Stimulated activated CD8-positive, alpha-beta memory T cell treated with anti-CD3 and anti-CD28 coated beads, Interleukin-7, amount 100 ng/mL, for 1 hour (primary cell): ENCODE results near the gene UXS1.

Experiments
- DNase-seq, 2 donors: peaks; one replicate each; pipeline ENCODE4 v3.0.0-alpha.2; 2020; ENCODE audit warnings: low read depth in 2 of 2

Gene UXS1

GRCh38 chr2:106130251-106130998 lies 63.7 kb downstream of the UXS1 start:
- no peak for DNase-seq

- no peak for DNase-seq
These were observed 64.5 kb downstream of the UXS1 start for GRCh38 chr2:106129592-106129991.

- no peak for DNase-seq
These were observed 65.0 kb downstream of the UXS1 start for GRCh38 chr2:106129150-106129549.

- DNase-seq, result no peak
These were observed 66.3 kb downstream of the UXS1 start for GRCh38 chr2:106127776-106128268.

- no peak for DNase-seq
These were observed 66.8 kb downstream of the UXS1 start for GRCh38 chr2:106127282-106127771.

GRCh38 chr2:106126705-106127281 lies 67.3 kb downstream of the UXS1 start:
- no peak for DNase-seq

- no peak for DNase-seq
These were observed 67.8 kb downstream of the UXS1 start for GRCh38 chr2:106126295-106126694.

GRCh38 chr2:106124905-106125549 lies 69.1 kb downstream of the UXS1 start:
- no peak for DNase-seq

GRCh38 chr2:106124106-106124756 lies 69.9 kb downstream of the UXS1 start:
- DNase-seq, result no peak

- no peak for DNase-seq
These were observed 71.9 kb downstream of the UXS1 start for GRCh38 chr2:106122157-106122556.

- DNase-seq, result no peak
These were observed 73.7 kb downstream of the UXS1 start for GRCh38 chr2:106120432-106120831.

GRCh38 chr2:106119074-106119473 lies 75.0 kb downstream of the UXS1 start:
- no peak for DNase-seq

GRCh38 chr2:106117882-106118684 lies 76.0 kb downstream of the UXS1 start:
- DNase-seq, result no peak

GRCh38 chr2:106117347-106117746 lies 76.8 kb downstream of the UXS1 start:
- no peak for DNase-seq

GRCh38 chr2:106116248-106116647 lies 77.9 kb downstream of the UXS1 start:
- no peak for DNase-seq

GRCh38 chr2:106115665-106116064 lies 78.4 kb downstream of the UXS1 start:
- DNase-seq, result no peak

- DNase-seq, result no peak
These were observed 78.9 kb downstream of the UXS1 start for GRCh38 chr2:106115250-106115649.

GRCh38 chr2:106114166-106114565 lies 79.9 kb downstream of the UXS1 start:
- no peak for DNase-seq

GRCh38 chr2:106113361-106113966 lies 80.6 kb downstream of the UXS1 start:
- DNase-seq, result no peak

GRCh38 chr2:106111882-106112571 lies 82.1 kb downstream of the UXS1 start:
- no peak for DNase-seq
